Neuronal stem cell (in vitro differentiated cells): Measurements from ENCODE around the gene LSM10.

Source experiments
- DNase-seq: peaks from one replicate; pipeline ENCODE4 v3.0.0-alpha.2; 2013; ENCODE audit warnings: low spot score
- H2AFZ ChIP-seq: one replicate; pipeline ENCODE4 v1.6.1; 2013; ENCODE audit warnings: mild to moderate bottlenecking, low read length, inconsistent platforms
- H2AK5ac ChIP-seq: 2 replicates; pipeline ENCODE4 v1.6.1; 2013; ENCODE audit warnings: low read depth, mild to moderate bottlenecking, inconsistent platforms, low read length, moderate library complexity, mixed read lengths
- H2BK120ac ChIP-seq: 2 replicates; pipeline ENCODE4 v1.6.1; 2013; ENCODE audit warnings: low read depth, mild to moderate bottlenecking, inconsistent platforms, low read length, moderate library complexity, mixed read lengths
- H2BK12ac ChIP-seq: one replicate; pipeline ENCODE4 v1.6.1; 2013; ENCODE audit warnings: low read length, inconsistent platforms
- H2BK15ac ChIP-seq: 2 replicates; pipeline ENCODE4 v1.6.1; 2013; ENCODE audit warnings: mild to moderate bottlenecking, low read length, inconsistent platforms, mixed read lengths
- H2BK5ac ChIP-seq: one replicate; pipeline ENCODE4 v1.6.1; 2013; ENCODE audit warnings: inconsistent platforms, mild to moderate bottlenecking, low read length, moderate library complexity
- H3K14ac ChIP-seq: one replicate; pipeline ENCODE4 v1.6.1; 2013; ENCODE audit warnings: low read length, inconsistent platforms
- H3K18ac ChIP-seq: 2 replicates; pipeline ENCODE4 v1.6.1; 2013; ENCODE audit warnings: low read length, inconsistent platforms
- H3K23ac ChIP-seq: 2 replicates; pipeline ENCODE4 v1.6.1; 2013; ENCODE audit warnings: low read depth, mild to moderate bottlenecking, mixed read lengths, low read length, inconsistent platforms; ENCODE audit not compliant: poor library complexity
- H3K27ac ChIP-seq: replicated peaks from 3 replicates; pipeline ENCODE4 v1.5.1; 2013; ENCODE audit warnings: low read length, inconsistent platforms
- H3K27me3 ChIP-seq, 3 experiments: 2 replicates each; pipeline ENCODE4 v1.6.1; 2013; ENCODE audit warnings: low read length in 3 of 3, mild to moderate bottlenecking in 2 of 3, inconsistent platforms in 1 of 3, low read depth in 1 of 3, mixed read lengths in 1 of 3, moderate library complexity in 1 of 3; ENCODE audit not compliant: control insufficient read depth in 3 of 3, insufficient read depth in 3 of 3
- H3K36me3 ChIP-seq, 2 donors: replicated peaks in 1 of 2; 2 replicates each; pipeline ENCODE4 v1.6.1; 2013; ENCODE audit warnings: low read length in 2 of 2; ENCODE audit not compliant: control insufficient read depth in 2 of 2, insufficient read depth in 2 of 2
- H3K4ac ChIP-seq: 2 replicates; pipeline ENCODE4 v1.6.1; 2013; ENCODE audit warnings: inconsistent platforms, mild to moderate bottlenecking, low read length, moderate library complexity
- H3K4me1 ChIP-seq, 2 donors: 1 replicate in 1 of 2; 2 replicates in 1 of 2; pipeline ENCODE4 v1.6.1; 2013; ENCODE audit warnings: low read length in 2 of 2, low read depth in 1 of 2; ENCODE audit not compliant: control insufficient read depth in 2 of 2, insufficient read depth in 1 of 2
- H3K4me2 ChIP-seq: one replicate; pipeline ENCODE4 v1.6.1; 2013; ENCODE audit warnings: mild to moderate bottlenecking, low read length, inconsistent platforms; ENCODE audit not compliant: insufficient read depth, poor library complexity, severe bottlenecking
- H3K4me3 ChIP-seq, 2 donors: 2 replicates each; pipeline ENCODE4 v1.5.1; 2013; ENCODE audit warnings: low read length in 2 of 2, mild to moderate bottlenecking in 2 of 2, inconsistent platforms in 1 of 2, moderate library complexity in 1 of 2
- H3K79me1 ChIP-seq: one replicate; pipeline ENCODE4 v1.6.1; 2013; ENCODE audit warnings: low read depth, mild to moderate bottlenecking, inconsistent platforms, low read length, moderate library complexity
- H3K9ac ChIP-seq: one replicate; pipeline ENCODE4 v1.6.1; 2013; ENCODE audit warnings: mild to moderate bottlenecking, low read depth, low read length, inconsistent platforms; ENCODE audit not compliant: poor library complexity
- H3K9me3 ChIP-seq, 2 donors: replicated peaks in 1 of 2; 2 replicates each; pipeline versions ENCODE3 to v1.6.1; 2013; ENCODE audit warnings: low read length in 2 of 2, mild to moderate bottlenecking in 2 of 2, inconsistent platforms in 1 of 2, low read depth in 1 of 2, mixed read lengths in 1 of 2, moderate library complexity in 1 of 2; ENCODE audit not compliant: control insufficient read depth in 2 of 2, insufficient read depth in 1 of 2
- H4K8ac ChIP-seq: one replicate; pipeline ENCODE4 v1.6.1; 2013; ENCODE audit warnings: low read depth, mild to moderate bottlenecking, inconsistent platforms, low read length, moderate library complexity
- H4K91ac ChIP-seq: one replicate; pipeline ENCODE4 v1.6.1; 2013; ENCODE audit warnings: low read length, low read depth, mild to moderate bottlenecking, inconsistent platforms; ENCODE audit not compliant: poor library complexity
- WGBS, 2 donors: extraction: QIAGEN DNeasy Blood & Tissue Kit; methylation state at CpG; one replicate each; pipeline ENCODE4 v1.1.7; 2013; ENCODE audit warnings: missing lambda C conversion rate in 2 of 2, mixed read lengths in 1 of 2; ENCODE audit not compliant: insufficient read length in 2 of 2, insufficient replicate concordance in 1 of 2; ENCODE audit errors: extremely low coverage in 2 of 2; 5-methylcytosine and 5-hydroxymethylcytosine counted together

The LSM10 gene

DNA sequence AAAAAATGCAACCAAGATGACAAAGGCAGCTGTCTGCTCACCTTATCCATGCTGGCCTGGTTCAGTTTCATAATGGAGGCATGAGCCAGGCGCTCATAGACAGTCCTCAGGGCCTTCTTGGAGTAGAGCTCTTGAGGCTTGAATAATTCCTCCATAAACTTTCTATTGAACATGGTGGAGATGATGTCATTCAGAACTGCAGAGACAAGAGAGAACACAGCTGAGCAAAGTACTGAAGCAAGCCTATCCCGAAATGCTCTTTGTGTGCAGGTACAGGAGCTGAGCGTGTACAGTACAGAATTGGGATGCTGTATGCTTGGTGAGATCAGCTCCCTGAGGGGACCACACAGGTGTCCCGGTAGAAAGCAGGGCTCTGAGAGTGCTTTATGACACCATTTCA is 41.0 kb upstream of the LSM10 start:
- Histone ChIP-seq H2BK12ac (no peak overlapping the region), H3K4me3 (no peak overlapping the region), H3K27ac (no peak overlapping the region), H4K8ac (no peak overlapping the region), H3K18ac (no peak overlapping the region), H3K9me3 (no peaks in the 10 kb centered on the region), H3K36me3 (peaks cover 4 to 22% of the 10 kb centered on the region in 2 donors), H3K14ac (no peak overlapping the region), H3K79me1 (no peaks in the 10 kb centered on the region), H3K4ac (no peak overlapping the region), H2BK120ac (no peak overlapping the region), H3K4me1 (peaks cover 0 to 2% of the 10 kb centered on the region in 2 donors), H2AFZ (no peak overlapping the region), H2BK5ac (no peak overlapping the region), H3K4me2 (no peak overlapping the region), H3K27me3 (no peaks in the 10 kb centered on the region), H3K9ac (no peak overlapping the region), H2BK15ac (no peak overlapping the region), H3K23ac (no peak overlapping the region), H4K91ac (no peak overlapping the region), H2AK5ac (no peak overlapping the region)
- no CpG with 5 or more reads among the region's 4 CpGs for WGBS, 2 donors
- no peak for DNase-seq

DNA sequence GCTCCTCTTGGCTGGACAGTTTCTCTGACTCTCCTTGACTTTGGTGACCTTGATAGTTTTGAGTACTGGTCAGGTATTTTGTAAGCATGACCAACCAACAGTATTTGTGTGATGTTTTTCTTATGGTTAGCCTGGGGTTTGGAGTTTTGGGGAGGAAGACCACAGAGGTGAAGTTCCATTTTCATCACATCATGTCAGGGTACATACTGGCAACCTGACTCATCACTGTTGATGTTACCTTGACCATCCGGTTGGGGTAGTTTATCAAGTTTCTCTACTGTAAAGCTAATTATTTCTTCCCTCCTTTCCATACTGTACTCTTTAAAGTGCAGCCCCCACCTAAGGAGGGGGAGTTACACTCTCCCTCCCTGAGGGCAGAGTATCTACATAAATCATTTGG is 39.1 kb upstream of the LSM10 start:
- H2BK120ac ChIP-seq, result no peak overlapping the region
- no CpG with 5 or more reads among the region's 1 CpG for WGBS, 2 donors

DNA sequence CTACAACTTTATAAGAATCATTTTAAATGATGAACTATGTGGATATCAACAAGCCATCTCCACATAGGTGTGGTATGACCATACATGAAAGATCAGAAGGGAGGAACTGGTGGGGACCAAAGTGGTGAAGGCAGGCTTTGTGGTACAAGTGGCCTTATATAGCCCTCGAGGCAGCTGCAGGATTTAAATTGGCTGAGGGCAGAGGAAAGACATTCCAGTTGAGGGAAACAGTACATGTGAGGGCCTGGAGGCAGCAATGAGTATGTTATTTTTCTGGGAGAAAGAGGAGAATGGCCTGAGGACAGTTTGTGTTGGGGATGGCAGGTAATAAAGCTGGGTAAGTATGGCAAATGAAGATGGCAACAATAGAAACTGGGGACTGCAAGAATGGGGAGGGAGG is 35.4 kb upstream of the LSM10 start:
- H3K27ac ChIP-seq, result no peak overlapping the region
- no peak overlapping the region for H3K23ac ChIP-seq
- no peak overlapping the region for H4K8ac ChIP-seq
- H3K4ac ChIP-seq, result no peak overlapping the region
- H3K27me3 ChIP-seq, result no peaks in the 10 kb centered on the region
- H4K91ac ChIP-seq, result no peak overlapping the region
- peaks cover 7 to 40% of the 10 kb centered on the region in 2 donors for H3K36me3 ChIP-seq
- no peaks in the 10 kb centered on the region for H3K4me1 ChIP-seq
- no peak overlapping the region for H2BK12ac ChIP-seq
- DNase-seq, result no peak
- no peaks in the 10 kb centered on the region for H3K9me3 ChIP-seq
- H2AFZ ChIP-seq, result no peak overlapping the region
- H2BK15ac ChIP-seq, result no peak overlapping the region
- H3K79me1 ChIP-seq, result no peaks in the 10 kb centered on the region
- H3K9ac ChIP-seq, result no peak overlapping the region
- no peak overlapping the region for H3K4me2 ChIP-seq
- no peak overlapping the region for H2AK5ac ChIP-seq
- H3K4me3 ChIP-seq, result no peak overlapping the region
- no CpG with 5 or more reads among the region's 1 CpG for WGBS, 2 donors
- no peak overlapping the region for H3K18ac ChIP-seq
- H2BK5ac ChIP-seq, result no peak overlapping the region
- no peak overlapping the region for H3K14ac ChIP-seq
- H2BK120ac ChIP-seq, result no peak overlapping the region

More for the DNA sequence above, 39.1 kb upstream of the LSM10 start:
- Histone ChIP-seq H3K27ac (no peak overlapping the region), H3K23ac (no peak overlapping the region), H3K27me3 (no peaks in the 10 kb centered on the region), H2BK15ac (no peak overlapping the region), H3K4me3 (no peak overlapping the region), H3K79me1 (no peaks in the 10 kb centered on the region), H3K14ac (no peak overlapping the region), H2AK5ac (no peak overlapping the region), H3K9ac (no peak overlapping the region), H4K8ac (no peak overlapping the region), H3K4me2 (no peak overlapping the region), H2BK12ac (no peak overlapping the region), H2AFZ (no peak overlapping the region), H4K91ac (no peak overlapping the region), H3K36me3 (peaks cover 6 to 35% of the 10 kb centered on the region in 2 donors), H3K9me3 (no peaks in the 10 kb centered on the region), H2BK5ac (no peak overlapping the region), H3K4ac (no peak overlapping the region), H3K4me1 (peaks cover 0 to 2% of the 10 kb centered on the region in 2 donors), H3K18ac (no peak overlapping the region)
- no peak for DNase-seq

DNA sequence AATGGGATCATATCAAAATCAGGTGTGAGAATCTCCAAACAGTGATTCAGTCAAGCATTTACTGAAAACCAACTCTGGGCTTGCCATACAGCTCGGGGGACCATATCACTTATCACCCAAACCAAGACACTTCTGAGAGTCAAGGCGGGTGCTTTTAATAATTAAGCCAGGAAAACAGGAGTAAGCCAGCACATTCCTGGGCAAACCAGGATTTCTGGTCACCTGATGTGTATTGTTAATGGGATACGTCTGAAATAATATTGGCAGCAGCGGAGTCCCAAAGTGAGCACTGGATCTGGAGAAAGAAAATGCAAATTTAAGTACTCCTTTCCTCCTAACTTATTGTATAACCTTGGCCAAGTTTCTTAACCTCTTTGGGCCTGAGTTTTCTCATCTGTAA is 34.9 kb upstream of the LSM10 start:
- Histone ChIP-seq H2BK15ac (no peak overlapping the region), H3K4me2 (no peak overlapping the region), H3K14ac (no peak overlapping the region), H3K4ac (no peak overlapping the region), H3K36me3 (peaks cover 7 to 37% of the 10 kb centered on the region in 2 donors), H2BK12ac (no peak overlapping the region), H3K4me3 (no peak overlapping the region), H4K8ac (no peak overlapping the region), H2BK120ac (no peak overlapping the region), H3K79me1 (no peaks in the 10 kb centered on the region), H2AFZ (no peak overlapping the region), H3K4me1 (no peaks in the 10 kb centered on the region), H3K23ac (no peak overlapping the region), H3K18ac (no peak overlapping the region), H2AK5ac (no peak overlapping the region), H3K27me3 (no peaks in the 10 kb centered on the region), H3K27ac (no peak overlapping the region), H4K91ac (no peak overlapping the region), H3K9me3 (no peaks in the 10 kb centered on the region), H2BK5ac (no peak overlapping the region), H3K9ac (no peak overlapping the region)
- DNase-seq, result no peak
- WGBS, 2 donors, result no CpG with 5 or more reads among the region's 4 CpGs
